Subcutaneous abdominal adipose tissue (tissue), 5 donors: ENCODE data around the gene ANKRD11.
A peak's percentile ranks its signal among the peaks of the same experiment; 100 is the strongest.
"Not testable (repeated sequence)": the region's sequence is repeated elsewhere in the genome, so short reads cannot be mapped to it uniquely, and the experiment has no call there.

Experiments
- H3K27ac ChIP-seq: one replicate; pipeline ENCODE4 v1.7.0; 2013; ENCODE audit warnings: low read depth, mild to moderate bottlenecking, inconsistent platforms, low read length, moderate library complexity
- H3K27me3 ChIP-seq, 5 donors: one replicate each; pipeline ENCODE4 v1.7.0; 2013; ENCODE audit warnings: low read length in 5 of 5, inconsistent platforms in 1 of 5; ENCODE audit not compliant: control insufficient read depth in 5 of 5, insufficient read depth in 4 of 5
- H3K36me3 ChIP-seq, 5 donors: one replicate each; pipeline ENCODE4 v1.7.0; 2013; ENCODE audit warnings: low read length in 5 of 5; ENCODE audit not compliant: control insufficient read depth in 5 of 5, insufficient read depth in 5 of 5
- H3K4me1 ChIP-seq, 5 donors: one replicate each; pipeline ENCODE4 v1.7.0; 2013; ENCODE audit warnings: low read length in 5 of 5, mild to moderate bottlenecking in 3 of 5, moderate library complexity in 1 of 5; ENCODE audit not compliant: control insufficient read depth in 5 of 5, insufficient read depth in 5 of 5
- H3K4me3 ChIP-seq, 5 donors: one replicate each; pipeline ENCODE4 v1.7.0; 2013; ENCODE audit warnings: low read length in 5 of 5, low read depth in 1 of 5
- H3K9ac ChIP-seq, 5 donors: one replicate each; pipeline ENCODE4 v1.7.0; 2013; ENCODE audit warnings: low read length in 5 of 5, mild to moderate bottlenecking in 4 of 5, moderate library complexity in 3 of 5
- H3K9me3 ChIP-seq, 5 donors: one replicate each; pipeline ENCODE4 v1.7.0; 2013; ENCODE audit warnings: low read length in 5 of 5; ENCODE audit not compliant: control insufficient read depth in 5 of 5
- donor health status: healthy.
- donor health status: healthy.
- donor health status: healthy.
- donor health status: healthy.
- donor health status: healthy.

The ANKRD11 gene

DNA sequence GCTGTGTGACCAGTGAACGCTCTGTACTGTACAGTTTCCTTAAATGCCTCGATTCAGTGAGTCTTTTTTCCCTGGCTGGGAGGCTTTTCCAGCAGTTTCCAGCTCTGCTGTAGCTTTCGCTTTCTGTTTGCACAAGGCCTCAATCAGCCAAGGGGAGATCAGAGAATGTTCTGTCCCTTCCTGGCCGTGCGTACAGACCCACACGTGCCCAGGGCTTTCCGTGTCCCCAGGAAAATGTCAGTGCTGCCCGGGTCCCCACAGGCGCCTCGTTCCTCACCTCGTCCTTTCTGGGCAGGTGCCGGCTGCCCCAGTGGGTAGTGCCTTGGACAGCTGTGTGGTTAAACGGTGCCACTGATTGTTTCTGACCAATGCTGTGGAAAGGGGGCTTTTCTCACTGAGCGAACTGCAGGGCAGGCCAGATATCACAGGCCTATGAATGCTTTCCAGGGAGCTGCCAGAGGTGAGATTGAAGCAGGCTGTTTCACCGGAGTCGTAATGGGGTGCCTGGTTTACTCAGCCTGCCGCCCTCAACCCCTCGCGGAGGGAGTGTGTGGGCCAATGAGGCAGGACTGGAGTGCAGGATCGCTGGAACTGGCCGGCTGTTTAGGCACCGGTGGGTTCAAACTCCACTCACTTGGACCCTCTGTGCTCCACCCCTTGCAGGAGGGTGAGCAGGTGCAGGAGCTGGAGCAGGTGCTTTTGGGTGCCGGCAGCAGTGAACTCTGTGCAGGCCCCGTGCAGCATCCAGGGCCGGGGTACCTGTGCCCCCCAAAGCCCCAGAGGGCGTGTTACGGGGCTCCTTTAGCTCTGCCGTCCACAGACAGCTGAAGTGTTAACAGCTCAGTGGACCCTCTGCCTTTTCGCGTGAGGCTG is 228.4 kb downstream of the ANKRD11 start:
- peaks cover 3 to 8% (median 4%) of the 10 kb centered on the region in 5 donors for H3K27me3 ChIP-seq
- H3K4me3 ChIP-seq = peak overlapping the region in 4 of 5 donors; percentile 29 to 49 (median 47)
- H3K9ac ChIP-seq = peak overlapping the region in 2 of 5 donors; percentile 41 to 62
- H3K36me3 ChIP-seq = peaks cover 0 to 20% (median 16%) of the 10 kb centered on the region in 5 donors
- H3K4me1 ChIP-seq = peaks cover 0 to 18% (median 14%) of the 10 kb centered on the region in 5 donors
- H3K27ac ChIP-seq = no peak overlapping the region
- peaks cover 0 to 4% (median 0%) of the 10 kb centered on the region in 5 donors for H3K9me3 ChIP-seq

DNA sequence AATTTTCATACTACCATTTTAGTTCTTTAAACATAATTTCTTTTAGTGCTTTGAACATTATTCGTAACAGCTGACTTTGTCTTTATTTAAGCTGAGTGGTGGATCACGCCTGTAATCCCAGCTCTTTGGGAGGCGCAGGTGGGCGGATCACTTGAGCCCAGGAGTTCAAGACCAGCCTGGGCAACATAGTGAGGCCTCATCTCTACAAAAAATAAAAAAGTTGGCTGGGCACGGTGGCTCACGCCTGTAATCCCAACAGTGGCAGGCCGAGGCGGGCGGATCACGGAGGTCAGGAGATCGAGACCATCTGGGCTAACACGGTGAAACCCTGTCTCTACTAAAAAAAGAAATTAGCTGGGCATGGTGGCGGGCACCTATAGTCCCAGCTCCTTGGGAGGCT is 230.5 kb downstream of the ANKRD11 start:
- not testable (repeated sequence) for H3K9ac ChIP-seq, H3K36me3 ChIP-seq, H3K9me3 ChIP-seq, H3K4me3 ChIP-seq, H3K27ac ChIP-seq
- peaks cover 0 to 25% (median 20%) of the 10 kb centered on the region in 5 donors for H3K4me1 ChIP-seq
- H3K27me3 ChIP-seq = peaks cover 3 to 12% (median 9%) of the 10 kb centered on the region in 5 donors

DNA sequence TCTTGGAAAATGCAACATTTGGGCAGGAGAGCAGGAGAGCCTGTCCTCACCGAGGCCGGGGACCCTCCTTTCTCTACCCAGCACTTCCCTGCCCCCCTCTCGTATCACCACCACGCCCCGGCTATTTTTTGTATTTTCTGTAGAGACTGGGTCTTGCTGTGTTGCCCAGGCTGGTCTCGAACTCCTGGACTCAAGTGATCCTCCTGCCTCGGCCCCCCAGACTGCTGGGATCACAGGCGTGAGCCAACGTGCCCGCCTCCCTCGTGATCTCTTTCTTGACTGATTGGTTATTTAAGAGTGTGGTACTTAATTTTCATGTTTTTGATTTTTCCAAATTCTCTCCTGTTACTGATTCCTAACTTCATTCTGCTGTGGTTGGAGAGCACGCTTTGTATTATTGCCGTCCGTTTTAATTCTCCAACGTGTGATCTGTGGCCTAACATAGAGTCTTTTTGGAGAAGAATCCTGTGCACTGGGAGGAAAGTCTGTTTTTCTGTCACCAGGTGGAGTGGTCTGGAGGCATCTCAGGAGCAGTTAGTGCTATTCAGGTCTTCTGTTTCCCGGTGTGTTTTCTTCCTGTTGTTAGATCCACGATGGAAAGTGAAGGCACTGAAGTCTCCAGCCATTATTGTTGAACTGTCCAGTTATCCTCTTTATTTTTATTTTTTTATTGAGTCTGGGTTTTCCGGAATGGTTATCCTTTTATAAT is 232.4 kb downstream of the ANKRD11 start:
- Histone ChIP-seq H3K9ac (peak overlapping the region in 2 of 5 donors; percentile 57 to 64), H3K36me3 (no peaks in the 10 kb centered on the region), H3K9me3 (peaks cover 0 to 4% (median 0%) of the 10 kb centered on the region in 5 donors), H3K27ac (no peak overlapping the region), H3K4me3 (peak overlapping the region; percentile 48 to 64 (median 59)), H3K4me1 (peaks cover 0 to 25% (median 20%) of the 10 kb centered on the region in 5 donors), H3K27me3 (peaks cover 3 to 12% (median 9%) of the 10 kb centered on the region in 5 donors)

DNA sequence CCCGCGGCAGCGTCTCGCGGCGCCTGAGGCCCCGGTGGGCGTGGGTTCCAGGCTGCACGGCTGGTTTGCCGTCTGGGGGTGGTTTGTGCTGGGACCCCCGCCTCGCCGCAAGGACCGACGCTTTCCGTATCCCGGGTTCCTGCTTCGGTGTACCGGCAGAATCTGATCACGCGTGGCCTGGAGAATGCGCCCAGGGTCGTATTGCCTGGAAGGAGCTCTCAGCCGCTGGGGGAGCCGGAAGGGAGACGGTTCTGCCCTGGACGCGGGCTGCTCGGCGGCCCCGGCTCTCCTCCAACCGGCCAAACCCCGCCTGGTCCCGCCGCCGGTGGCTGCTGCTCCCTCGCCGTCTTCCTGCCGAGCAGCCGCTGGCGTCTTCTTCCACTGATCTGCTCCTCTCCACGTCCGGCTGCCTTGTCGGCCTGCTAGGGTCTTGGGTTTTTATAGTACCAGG is 233.1 kb downstream of the ANKRD11 start:
- Histone ChIP-seq H3K36me3 (no peaks in the 10 kb centered on the region), H3K27me3 (peaks cover 3 to 12% (median 9%) of the 10 kb centered on the region in 5 donors), H3K9me3 (no peaks in the 10 kb centered on the region), H3K9ac (peak overlapping the region in 3 of 5 donors; percentile 55 to 64 (median 57)), H3K4me1 (peaks cover 0 to 25% (median 20%) of the 10 kb centered on the region in 5 donors), H3K27ac (no peak overlapping the region), H3K4me3 (peak overlapping the region; percentile 48 to 64 (median 59))

DNA sequence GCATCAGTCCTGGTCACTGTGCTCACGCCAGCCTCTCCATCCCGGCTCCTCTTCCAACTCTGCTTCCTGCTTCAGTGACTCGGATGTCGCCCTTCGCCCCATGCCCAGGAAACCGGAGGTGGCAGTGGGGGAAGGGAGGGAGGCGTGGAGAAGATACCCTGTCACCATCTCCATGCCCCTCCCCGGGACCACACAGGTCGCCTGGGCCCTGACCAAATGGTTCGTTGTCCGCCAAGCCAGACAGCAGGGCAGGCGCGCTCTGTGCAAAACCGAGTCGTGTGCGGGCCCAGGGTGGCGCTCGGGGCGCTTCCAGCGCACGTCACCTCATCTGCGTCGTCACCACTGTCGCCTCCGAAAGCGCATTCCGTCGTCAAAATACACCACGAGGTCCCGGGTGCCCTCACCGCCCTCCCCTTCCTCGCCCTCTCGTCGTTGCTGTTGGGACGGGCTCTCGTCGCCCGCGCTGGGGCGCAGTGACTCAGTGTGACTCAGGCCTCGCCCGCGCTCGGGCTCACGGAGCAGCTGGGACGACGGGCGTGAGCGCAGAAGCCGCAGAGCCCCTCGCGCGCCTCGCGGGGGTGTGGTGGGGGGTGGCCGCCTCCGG is 233.6 kb downstream of the ANKRD11 start:
- peaks cover 3 to 12% (median 9%) of the 10 kb centered on the region in 5 donors for H3K27me3 ChIP-seq
- H3K4me1 ChIP-seq = peaks cover 0 to 21% (median 17%) of the 10 kb centered on the region in 5 donors
- H3K9ac ChIP-seq = peak overlapping the region in 3 of 5 donors; percentile 41 to 61 (median 55)
- no peaks in the 10 kb centered on the region for H3K36me3 ChIP-seq
- H3K27ac ChIP-seq = no peak overlapping the region
- H3K4me3 ChIP-seq = peak overlapping the region in 4 of 5 donors; percentile 58 to 64 (median 60)
- no peaks in the 10 kb centered on the region for H3K9me3 ChIP-seq

DNA sequence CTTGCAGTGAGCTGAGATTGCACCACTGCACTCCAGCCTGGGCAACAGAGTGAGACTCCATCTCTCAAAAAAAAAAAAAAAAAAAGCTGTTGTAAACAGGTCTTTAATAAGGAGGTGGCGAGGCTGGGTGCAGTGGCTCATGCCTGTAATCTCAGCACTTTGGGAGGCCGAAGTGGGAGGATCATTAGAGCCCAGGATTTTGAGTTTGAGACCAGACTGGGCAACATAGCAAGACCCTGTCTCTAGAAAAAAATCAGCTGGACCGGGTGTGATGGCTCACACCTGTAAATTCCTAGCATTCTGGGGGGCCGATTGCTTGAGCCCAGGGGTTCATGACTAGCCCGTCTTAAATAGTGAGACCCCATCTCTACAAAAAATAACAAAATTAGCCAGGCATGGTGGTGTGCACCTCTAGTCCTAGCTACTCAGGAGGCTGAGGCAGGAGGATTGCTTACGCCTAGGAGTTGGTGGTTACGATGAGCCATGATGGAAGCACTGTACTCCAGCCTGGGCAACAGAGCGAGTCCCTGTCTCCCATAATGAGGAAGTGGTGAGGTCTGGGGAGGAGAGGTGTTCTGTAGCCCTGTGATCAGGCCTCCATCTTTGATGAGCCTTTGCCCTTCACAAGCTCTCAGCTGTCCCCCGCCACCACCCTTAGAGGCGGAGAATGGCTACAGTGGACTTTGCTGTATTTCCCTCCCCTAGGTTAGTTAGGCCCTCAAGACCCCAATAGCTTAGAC is 236.6 kb downstream of the ANKRD11 start:
- Histone ChIP-seq H3K9me3 (peaks cover 0 to 8% (median 0%) of the 10 kb centered on the region in 5 donors), H3K4me3 (no peak overlapping the region), H3K27me3 (peaks cover 3 to 12% (median 9%) of the 10 kb centered on the region in 5 donors), H3K4me1 (peaks cover 0 to 16% (median 15%) of the 10 kb centered on the region in 5 donors), H3K9ac (no peak overlapping the region), H3K27ac (no peak overlapping the region), H3K36me3 (no peaks in the 10 kb centered on the region)

DNA sequence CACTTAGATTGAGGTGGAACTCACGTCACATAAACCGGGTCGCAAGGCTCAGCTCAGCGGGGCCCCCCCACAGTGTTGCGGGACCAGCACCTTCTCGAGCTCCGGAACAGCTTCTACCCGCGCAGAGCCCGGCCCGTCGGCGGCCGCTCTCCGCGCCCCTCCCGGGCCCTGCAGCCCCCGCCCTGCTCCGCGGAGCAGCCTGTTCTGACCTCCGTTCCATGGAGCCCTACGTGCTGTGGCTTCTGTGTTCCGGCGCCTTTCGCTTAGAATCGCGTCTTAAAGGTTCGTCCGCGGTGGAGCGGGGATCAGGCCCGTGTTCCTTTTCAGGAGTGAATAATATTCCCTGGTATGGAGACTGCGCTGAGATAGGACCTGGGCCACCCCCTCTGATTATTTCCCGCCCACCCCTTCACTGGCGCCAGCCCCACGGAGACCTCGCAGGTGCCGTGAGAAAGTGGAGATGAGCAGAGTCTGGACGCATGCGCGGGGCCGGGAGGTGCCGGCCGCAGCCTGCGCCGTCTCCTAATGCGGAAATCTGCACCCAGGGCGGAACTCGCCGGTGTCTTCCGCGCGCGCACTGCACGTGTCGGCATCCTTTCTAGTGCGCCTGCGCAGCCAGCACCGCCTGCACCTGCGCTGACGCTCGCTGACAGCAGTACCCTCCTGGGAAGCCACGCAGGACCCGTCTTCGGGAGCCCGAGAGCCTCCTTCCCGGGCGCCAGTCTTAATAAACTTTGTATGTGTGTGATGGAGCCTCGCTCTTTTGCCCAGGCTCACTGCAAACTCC is 242.0 kb downstream of the ANKRD11 start:
- Histone ChIP-seq H3K4me1 (peaks cover 0 to 16% (median 9%) of the 10 kb centered on the region in 5 donors), H3K27me3 (peaks cover 0 to 3% (median 0%) of the 10 kb centered on the region in 5 donors), H3K36me3 (no peaks in the 10 kb centered on the region), H3K27ac (no peak overlapping the region), H3K9me3 (peaks cover 0 to 8% (median 0%) of the 10 kb centered on the region in 5 donors), H3K4me3 (peak overlapping the region in 3 of 5 donors; percentile 50 to 54 (median 53)), H3K9ac (peak overlapping the region in 1 of 5 donors; percentile 17)

DNA sequence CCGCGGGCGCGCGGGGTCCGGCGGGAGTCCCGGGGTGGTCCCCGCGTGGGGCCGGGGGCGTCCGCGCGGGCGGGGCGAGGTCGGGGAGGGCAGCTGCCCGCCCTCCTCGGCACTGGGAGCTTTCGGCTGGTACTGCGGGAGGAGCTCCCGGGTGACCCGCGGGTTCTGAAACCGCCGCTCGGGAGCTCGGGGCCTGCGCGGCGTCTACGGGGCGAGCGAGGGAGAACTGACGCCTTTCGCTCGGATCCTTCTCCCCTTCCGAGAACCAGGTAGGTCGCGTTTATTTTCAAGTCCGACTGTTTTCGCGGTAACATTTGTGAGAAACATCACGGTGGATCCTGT is 242.7 kb downstream of the ANKRD11 start:
- H3K9me3 ChIP-seq, H3K27me3 ChIP-seq, H3K36me3 ChIP-seq, H3K27ac ChIP-seq: not testable (repeated sequence)
- Histone ChIP-seq H3K9ac (peak overlapping the region in 2 of 5 donors; percentile 17 to 39), H3K4me3 (peak overlapping the region in 4 of 5 donors; percentile 39 to 54 (median 52)), H3K4me1 (peaks cover 0 to 16% (median 9%) of the 10 kb centered on the region in 5 donors)
